Suprapubic skin (tissue), 4 donors: ENCODE results near the gene CKMT1B. TPM values are rescaled to one million over a fixed set of nuclear protein-coding genes. Genes with fewer than 3 reads are reported as not detected.
"Not testable (repeated sequence)": the region's sequence is repeated elsewhere in the genome, so short reads cannot be mapped to it uniquely, and the experiment has no call there.

Source experiments
- DNase-seq, 2 donors: peaks; one replicate each; pipeline ENCODE4 v3.0.0-alpha.2; 2019; ENCODE audit warnings: low spot score in 2 of 2
- H3K27ac ChIP-seq: fragments of 200-600 bp; sonication (generic); one replicate; pipeline ENCODE4 v1.5.1; 2019
- H3K27me3 ChIP-seq: fragments of 200-600 bp; sonication (generic); one replicate; pipeline ENCODE4 v1.5.1; 2019
- H3K36me3 ChIP-seq: fragments of 200-600 bp; sonication (generic); one replicate; pipeline ENCODE4 v1.5.1; 2019
- H3K4me1 ChIP-seq: fragments of 200-600 bp; sonication (generic); one replicate; pipeline ENCODE4 v1.5.1; 2019
- H3K4me3 ChIP-seq: fragments of 200-600 bp; sonication (generic); one replicate; pipeline ENCODE4 v1.5.1; 2019; ENCODE audit warnings: mild to moderate bottlenecking
- H3K9me3 ChIP-seq: fragments of 200-600 bp; sonication (generic); one replicate; pipeline ENCODE4 v1.5.1; 2019
- EP300 ChIP-seq: sonication (generic); formaldehyde crosslinking; IDR thresholded peaks from one replicate; pipeline ENCODE4 v1.6.1; 2017; ENCODE audit warnings: antibody characterized with exemption
- POLR2A ChIP-seq, 2 donors: fragments of 450-650 bp; IDR thresholded peaks; one replicate each; pipeline ENCODE4 v1.6.1; 2017; ENCODE audit warnings: antibody characterized with exemption in 2 of 2, mild to moderate bottlenecking in 2 of 2, moderate library complexity in 2 of 2
- POLR2AphosphoS5 ChIP-seq, 3 donors: sonication (generic); formaldehyde crosslinking; IDR thresholded peaks; one replicate each; pipeline ENCODE4 v1.6.1; 2017; ENCODE audit warnings: antibody characterized with exemption in 3 of 3
- WGBS: methylation state at CpG from one replicate; pipeline ENCODE4 v1.1.5; 2018; 5-methylcytosine and 5-hydroxymethylcytosine counted together
- total RNA-seq, 4 donors: library from RNA; depleted of rRNA; stranded (reverse); fragments of >200 nt; gene quantifications; one replicate each; pipeline ENCODE4 v1.1.0, GENCODE V29; 2016
- TF ChIP-seq, protein P1 (sequence below), 2 donors: fragments of 200-600 bp in 1 of 2; fragments of 450-650 bp in 1 of 2; sonication (generic) in 1 of 2; IDR thresholded peaks; one replicate each; pipeline ENCODE4 v1.5.1; 2016 to 2019; ENCODE audit warnings: antibody characterized with exemption in 2 of 2, mild to moderate bottlenecking in 1 of 2, moderate library complexity in 1 of 2

The CKMT1B gene
- total RNA-seq, 4 donors from 2014 or later: 44.9 to 74.1 (median 48.5) TPM

DNA sequence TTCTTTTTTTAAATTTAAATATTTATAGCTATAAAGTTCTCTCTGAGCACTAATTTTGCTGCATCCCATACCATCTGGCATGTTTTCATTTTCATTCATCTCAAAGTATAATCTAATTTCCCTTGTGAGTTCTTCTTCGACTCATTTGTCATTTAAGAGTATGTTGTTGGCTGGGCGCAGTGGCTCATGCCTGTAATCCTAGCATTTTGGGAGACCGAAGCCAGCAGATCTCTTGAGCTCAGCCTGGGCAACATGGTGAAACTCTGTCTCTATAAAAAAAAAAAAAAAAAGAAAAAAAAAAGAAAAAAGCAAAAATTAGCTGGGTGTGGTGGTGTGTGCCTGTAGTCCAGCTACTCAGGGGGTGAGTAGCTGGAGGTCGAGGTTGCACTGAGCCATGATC, 41.6 kb upstream of the CKMT1B start:
- no peak overlapping the region for H3K27ac ChIP-seq
- whole genome bisulfite sequencing: 77% methylated on average over 4 of the region's 4 CpGs
- peaks cover 4% of the 10 kb centered on the region for H3K4me1 ChIP-seq
- H3K27me3 ChIP-seq: no peaks in the 10 kb centered on the region
- TF ChIP-seq POLR2A (IDR thresholded peaks at IDR 0.05): no peak
- TF ChIP-seq POLR2AphosphoS5 (IDR thresholded peaks at IDR 0.05): no peak
- TF ChIP-seq EP300: no peak
- TF ChIP-seq, protein P1, sequence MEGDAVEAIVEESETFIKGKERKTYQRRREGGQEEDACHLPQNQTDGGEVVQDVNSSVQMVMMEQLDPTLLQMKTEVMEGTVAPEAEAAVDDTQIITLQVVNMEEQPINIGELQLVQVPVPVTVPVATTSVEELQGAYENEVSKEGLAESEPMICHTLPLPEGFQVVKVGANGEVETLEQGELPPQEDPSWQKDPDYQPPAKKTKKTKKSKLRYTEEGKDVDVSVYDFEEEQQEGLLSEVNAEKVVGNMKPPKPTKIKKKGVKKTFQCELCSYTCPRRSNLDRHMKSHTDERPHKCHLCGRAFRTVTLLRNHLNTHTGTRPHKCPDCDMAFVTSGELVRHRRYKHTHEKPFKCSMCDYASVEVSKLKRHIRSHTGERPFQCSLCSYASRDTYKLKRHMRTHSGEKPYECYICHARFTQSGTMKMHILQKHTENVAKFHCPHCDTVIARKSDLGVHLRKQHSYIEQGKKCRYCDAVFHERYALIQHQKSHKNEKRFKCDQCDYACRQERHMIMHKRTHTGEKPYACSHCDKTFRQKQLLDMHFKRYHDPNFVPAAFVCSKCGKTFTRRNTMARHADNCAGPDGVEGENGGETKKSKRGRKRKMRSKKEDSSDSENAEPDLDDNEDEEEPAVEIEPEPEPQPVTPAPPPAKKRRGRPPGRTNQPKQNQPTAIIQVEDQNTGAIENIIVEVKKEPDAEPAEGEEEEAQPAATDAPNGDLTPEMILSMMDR (IDR thresholded peaks at IDR 0.05): no peak
- H3K9me3 ChIP-seq: no peaks in the 10 kb centered on the region
- peaks cover 37% of the 10 kb centered on the region for H3K36me3 ChIP-seq
- H3K4me3 ChIP-seq: no peak overlapping the region
- no peak for DNase-seq

DNA sequence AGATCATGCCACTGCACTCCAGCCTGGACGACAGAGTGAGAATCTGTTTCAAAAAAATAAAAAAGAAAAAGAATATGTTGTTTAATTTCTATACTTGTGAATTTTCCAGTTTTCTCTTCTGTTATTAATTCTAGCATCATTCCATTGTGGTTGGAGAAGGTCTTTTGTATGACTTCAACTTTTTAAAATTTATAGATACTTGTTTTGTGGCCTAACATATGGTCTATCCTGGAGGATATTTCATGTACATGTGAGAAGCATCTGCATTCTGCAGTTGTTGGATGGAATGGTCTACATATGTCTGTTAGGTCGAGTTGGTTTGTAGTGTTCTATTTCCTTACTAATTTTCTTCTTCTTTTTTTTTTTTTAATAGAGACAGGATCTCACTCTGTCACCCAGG, 40.8 kb upstream of the CKMT1B start:
- Histone ChIP-seq H3K27me3 (no peaks in the 10 kb centered on the region), H3K36me3 (peaks cover 42% of the 10 kb centered on the region), H3K4me1 (peaks cover 4% of the 10 kb centered on the region), H3K27ac (no peak overlapping the region), H3K4me3 (no peak overlapping the region), H3K9me3 (no peaks in the 10 kb centered on the region)
- 63% methylated on average over 2 of the region's 2 CpGs for WGBS
- no peak for TF ChIP-seq POLR2AphosphoS5 (IDR thresholded peaks at IDR 0.05)
- no peak for TF ChIP-seq EP300
- no peak for TF ChIP-seq POLR2A (IDR thresholded peaks at IDR 0.05)
- TF ChIP-seq, protein P1 (IDR thresholded peaks at IDR 0.05): no peak
- DNase-seq: no peak

- peaks cover 11% of the 10 kb centered on the region for H3K36me3 ChIP-seq
- H3K4me1 ChIP-seq, H3K9me3 ChIP-seq, DNase-seq, H3K27ac ChIP-seq, H3K27me3 ChIP-seq, H3K4me3 ChIP-seq: not testable (repeated sequence)
- no CpG with 5 or more reads among the region's 3 CpGs for WGBS
Observed at GRCh38 chr15:43562753-43563152, 31.1 kb upstream of the CKMT1B start.

DNA sequence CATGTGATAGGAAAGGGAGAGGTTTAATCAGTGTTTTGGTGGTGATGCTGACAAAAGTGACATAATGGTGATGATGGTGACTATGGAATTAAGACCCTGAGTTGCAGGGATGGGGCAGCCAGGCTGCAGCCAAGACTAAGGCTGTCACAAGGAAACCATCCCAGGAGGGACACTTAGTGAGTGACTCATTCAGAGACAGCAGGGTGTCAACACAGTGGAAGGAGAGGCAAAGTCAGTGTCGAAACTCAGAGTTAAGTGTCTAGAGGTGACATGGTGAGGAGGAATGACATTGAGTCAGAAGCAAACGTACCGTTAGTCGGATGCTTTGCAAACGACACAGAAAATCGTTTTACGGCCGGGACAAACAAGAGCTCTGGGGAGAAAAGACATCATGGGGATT, 30.0 kb upstream of the CKMT1B start:
- H3K36me3 ChIP-seq, H3K27me3 ChIP-seq, H3K4me1 ChIP-seq, H3K27ac ChIP-seq, H3K9me3 ChIP-seq, DNase-seq, H3K4me3 ChIP-seq: not testable (repeated sequence)
- WGBS: no CpG with 5 or more reads among the region's 8 CpGs

DNA sequence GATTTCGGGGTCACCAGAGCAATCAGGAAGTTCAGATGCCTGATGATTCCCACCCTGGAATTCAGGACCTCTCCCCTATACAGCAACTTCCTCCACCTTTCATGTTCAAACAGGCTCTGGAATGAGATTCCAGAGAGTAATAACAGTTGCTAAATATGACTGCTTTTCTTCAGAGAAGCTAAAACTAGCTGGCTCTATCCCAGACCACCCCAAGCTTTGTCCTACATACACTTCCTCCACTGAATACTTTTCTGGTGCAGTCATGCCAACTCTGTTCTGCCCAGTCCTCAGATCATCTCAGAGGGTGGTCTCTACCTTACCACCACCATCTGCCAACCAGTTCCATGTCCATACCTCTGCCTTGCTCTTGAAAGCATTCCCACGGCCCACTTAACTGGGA, 27.2 kb upstream of the CKMT1B start:
- not testable (repeated sequence) for H3K9me3 ChIP-seq, H3K4me3 ChIP-seq, H3K27ac ChIP-seq, DNase-seq, H3K27me3 ChIP-seq, H3K4me1 ChIP-seq, H3K36me3 ChIP-seq
- no CpG with 5 or more reads among the region's 2 CpGs for WGBS

- not testable (repeated sequence) for DNase-seq, H3K4me3 ChIP-seq, H3K27me3 ChIP-seq, H3K4me1 ChIP-seq, H3K9me3 ChIP-seq, H3K27ac ChIP-seq, H3K36me3 ChIP-seq
- WGBS: no CpG with 5 or more reads among the region's 1 CpG
Observed at GRCh38 chr15:43574607-43575006, 19.2 kb upstream of the CKMT1B start.

GRCh38 chr15:43589778-43590466, 3.9 kb upstream of the CKMT1B start, which contains the start of gene PPIP5K1:
Gene PPIP5K1 (minus strand): TSS chr15:43590208. CDS start chr15:43584504, 5,704 bp downstream.
- not testable (repeated sequence) for H3K4me1 ChIP-seq, DNase-seq, H3K27ac ChIP-seq, H3K4me3 ChIP-seq, H3K27me3 ChIP-seq, H3K9me3 ChIP-seq, H3K36me3 ChIP-seq
- no CpG with 5 or more reads among the region's 54 CpGs for WGBS

GRCh38 chr15:43592841-43593240, 986 bp upstream of the CKMT1B start:
- not testable (repeated sequence) for H3K27ac ChIP-seq, DNase-seq, H3K4me1 ChIP-seq, H3K27me3 ChIP-seq, H3K4me3 ChIP-seq, H3K36me3 ChIP-seq, H3K9me3 ChIP-seq
- WGBS: no CpG with 5 or more reads among the region's 8 CpGs

DNA sequence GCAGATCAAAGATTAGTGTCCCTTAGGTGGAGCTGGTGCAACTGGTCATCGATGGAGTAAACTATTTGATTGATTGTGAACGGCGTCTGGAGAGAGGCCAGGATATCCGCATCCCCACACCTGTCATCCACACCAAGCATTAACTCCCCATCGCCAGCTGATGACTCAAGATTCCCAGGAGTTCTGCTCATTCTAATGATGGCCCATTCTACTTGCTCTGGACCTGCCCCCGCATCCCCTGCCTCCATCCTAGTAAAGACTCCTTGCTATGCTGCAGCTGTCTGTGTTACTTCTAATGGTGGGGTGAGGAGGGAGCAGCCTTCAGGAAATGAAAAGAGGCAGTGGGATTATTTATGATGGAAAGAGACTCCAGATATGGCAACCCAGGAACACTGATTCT, 5.3 kb downstream of the CKMT1B start:
- peak in 1 of 2 donors; percentile 28 for DNase-seq
- not testable (repeated sequence) for H3K27me3 ChIP-seq, H3K4me3 ChIP-seq, H3K27ac ChIP-seq, H3K36me3 ChIP-seq, H3K4me1 ChIP-seq, H3K9me3 ChIP-seq
- 88% methylated on average over 6 of the region's 6 CpGs for WGBS

GRCh38 chr15:43600200-43600599, 6.4 kb downstream of the CKMT1B start:
- WGBS: no CpG with 5 or more reads among the region's 2 CpGs
- H3K27ac ChIP-seq: not testable (repeated sequence)

DNA sequence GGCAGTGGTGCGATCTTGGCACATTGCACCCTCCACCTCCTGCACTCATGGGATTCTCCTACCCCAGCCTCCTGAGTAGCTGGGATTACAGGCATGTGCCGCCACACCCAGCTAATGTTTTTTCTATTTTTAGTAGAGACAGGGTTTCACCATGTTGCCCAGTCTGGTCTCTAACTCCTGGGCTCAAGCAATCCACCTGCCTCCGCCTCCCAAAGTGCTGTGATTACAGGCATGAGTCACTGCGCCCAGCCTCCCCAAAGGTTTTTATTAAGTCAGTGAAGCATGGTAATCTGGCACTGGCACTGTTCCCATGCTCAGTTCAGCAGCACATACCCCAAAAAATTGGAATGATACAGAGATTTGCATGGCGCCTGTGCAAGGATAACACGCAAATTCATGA, 8.4 kb downstream of the CKMT1B start:
- not testable (repeated sequence) for H3K9me3 ChIP-seq, H3K36me3 ChIP-seq, H3K27me3 ChIP-seq, H3K4me1 ChIP-seq, H3K4me3 ChIP-seq, H3K27ac ChIP-seq
- 58% methylated on average over 6 of the region's 6 CpGs for WGBS
- peak in 1 of 2 donors; percentile 8 for DNase-seq

More at GRCh38 chr15:43600200-43600599, 6.4 kb downstream of the CKMT1B start:
- H3K4me1 ChIP-seq, H3K4me3 ChIP-seq, H3K36me3 ChIP-seq, H3K27me3 ChIP-seq, H3K9me3 ChIP-seq, DNase-seq: not testable (repeated sequence)

- not testable (repeated sequence) for H3K4me1 ChIP-seq, H3K27me3 ChIP-seq, H3K36me3 ChIP-seq, DNase-seq, H3K4me3 ChIP-seq, H3K9me3 ChIP-seq, H3K27ac ChIP-seq
- no CpG with 5 or more reads among the region's 8 CpGs for WGBS
Observed at GRCh38 chr15:43617750-43618149, 23.9 kb downstream of the CKMT1B start.
